GM12878 (cell line): ENCODE results near the gene TP73. TPM values are rescaled to one million over a fixed set of nuclear protein-coding genes. Genes with fewer than 3 reads are reported as not detected.

ENCODE experiments used
- ATAC-seq: fragments of 200-7000 bp; cut with Tn5 transposase; 3 replicates; pipeline ENCODE4 v1.9.1; 2020; ENCODE audit warnings: mild to moderate bottlenecking, moderate library complexity
- BruUV-seq: library from RNA; stranded (reverse); fragments of 400-500 nt; replicated peaks from 2 replicates; lab custom pipeline; 2021; lab: Mats Ljungman, UMichigan
- CTCF ChIA-PET: fragments of 300-600 bp; sonication (Branson Sonifier 250); formaldehyde crosslinking; extraction: SDS; loops from one replicate; lab custom pipeline; 2021; ENCODE audit warnings: inconsistent platforms; lab: Yijun Ruan, JAX
- POLR2A ChIA-PET: fragments of 350-600 bp; formaldehyde crosslinking; extraction: SDS; loops from one replicate; lab custom pipeline; 2021; ENCODE audit warnings: inconsistent platforms; lab: Charles Lee
- RAD21 ChIA-PET: fragments of 300-600 bp; sonication (Branson Sonifier 250); formaldehyde crosslinking; loops from one replicate; lab custom pipeline; 2023; ENCODE audit warnings: antibody characterized with exemption; ENCODE audit not compliant: unreplicated experiment; lab: Charles Lee
- SMC1A ChIA-PET: fragments of 300-600 bp; sonication (Branson Sonifier 250); formaldehyde crosslinking; loops from one replicate; lab custom pipeline; 2023; ENCODE audit not compliant: unreplicated experiment, uncharacterized antibody; lab: Charles Lee
- DNase-seq: peaks from one replicate; pipeline ENCODE4 v3.0.0-alpha.2; 2011; ENCODE audit warnings: low read depth, low spot score
- FAIRE-seq: peaks from 3 replicates; lab custom pipeline; 2011; peaks lifted over from hg19 to GRCh38; lab: Jason Lieb, UNC
- H2AFZ ChIP-seq: 2 replicates; pipeline ENCODE4 v1.6.0; 2011; ENCODE audit warnings: low read depth, low read length, control low read depth; ENCODE audit not compliant: control insufficient read depth
- H3K27ac ChIP-seq: 2 replicates; pipeline ENCODE4 v1.5.1; 2011; ENCODE audit warnings: control low read depth; ENCODE audit not compliant: control insufficient read depth, insufficient read depth
- H3K27me3 ChIP-seq, 2 experiments: replicated peaks in 1 of 2; 2 replicates each; pipeline versions ENCODE4 v1.6.0 to v1.6.1; 2011; ENCODE audit warnings: low read length in 1 of 2; ENCODE audit not compliant: control insufficient read depth in 2 of 2, insufficient read depth in 2 of 2
- H3K36me3 ChIP-seq, 2 experiments: 2 replicates each; pipeline ENCODE4 v1.5.1; 2011; ENCODE audit warnings: low read length in 1 of 2; ENCODE audit not compliant: control insufficient read depth in 2 of 2, insufficient read depth in 2 of 2
- H3K4me1 ChIP-seq: 2 replicates; pipeline ENCODE4 v1.6.1; 2011; ENCODE audit warnings: mild to moderate bottlenecking, low read length, moderate library complexity, mixed read lengths; ENCODE audit not compliant: control insufficient read depth, insufficient read depth
- H3K4me2 ChIP-seq: 2 replicates; pipeline ENCODE4 v1.6.0; 2011; ENCODE audit warnings: control low read depth; ENCODE audit not compliant: control insufficient read depth, insufficient read depth
- H3K4me3 ChIP-seq: fragments of 200-600 bp; sonication (generic); 2 replicates; pipeline ENCODE4 v1.5.1; 2016
- H3K79me2 ChIP-seq: 2 replicates; pipeline ENCODE4 v1.6.0; 2011; ENCODE audit warnings: low read length; ENCODE audit not compliant: control insufficient read depth, insufficient read depth
- H3K9ac ChIP-seq: 2 replicates; pipeline ENCODE4 v1.8.0; 2011; ENCODE audit warnings: low read length, control low read depth, mixed read lengths; ENCODE audit not compliant: control insufficient read depth, insufficient read depth
- H3K9me3 ChIP-seq: replicated peaks from 3 replicates; pipeline ENCODE4 v1.5.1; 2011; ENCODE audit warnings: mild to moderate bottlenecking, low read length; ENCODE audit not compliant: control insufficient read depth, insufficient read depth
- H4K20me1 ChIP-seq: 2 replicates; pipeline ENCODE4 v1.6.0; 2011; ENCODE audit not compliant: control insufficient read depth, insufficient read depth
- CHD2 ChIP-seq: IDR thresholded peaks from 2 replicates; pipeline ENCODE4 v1.6.1; 2011; ENCODE audit warnings: low read depth, low read length, improper control_type of control experiment, borderline replicate concordance
- CUX1 ChIP-seq: IDR thresholded peaks from 2 replicates; pipeline ENCODE4 v1.6.1; 2012; ENCODE audit warnings: improper control_type of control experiment, low read depth, low read length; ENCODE audit not compliant: insufficient replicate concordance
- IRF3 ChIP-seq: fragments of 450-650 bp; IDR thresholded peaks from 2 replicates; pipeline ENCODE4 v1.6.1; 2014; ENCODE audit warnings: mild to moderate bottlenecking
- IRF4 ChIP-seq: IDR thresholded peaks from 2 replicates; pipeline ENCODE4 v1.6.1; 2011; ENCODE audit warnings: low read depth, low read length
- KLF5 ChIP-seq: fragments of 450-650 bp; IDR thresholded peaks from 2 replicates; pipeline ENCODE4 v1.6.1; 2014; ENCODE audit warnings: mild to moderate bottlenecking; ENCODE audit not compliant: partially characterized antibody
- NFYA ChIP-seq: IDR thresholded peaks from 2 replicates; pipeline ENCODE4 v1.6.1; 2011; ENCODE audit warnings: low read depth, mild to moderate bottlenecking, low read length, improper control_type of control experiment, borderline replicate concordance
- PML ChIP-seq: IDR thresholded peaks from 2 replicates; pipeline ENCODE4 v1.6.1; 2012; ENCODE audit warnings: low read length, inconsistent platforms
- POLR2AphosphoS5 ChIP-seq: IDR thresholded peaks from 2 replicates; pipeline ENCODE4 v1.6.1; 2011; ENCODE audit warnings: mild to moderate bottlenecking, low read length, inconsistent platforms
- RUNX3 ChIP-seq: IDR thresholded peaks from 2 replicates; pipeline ENCODE4 v1.6.1; 2012; ENCODE audit warnings: low read length, inconsistent platforms
- SP1 ChIP-seq: IDR thresholded peaks from one replicate; pipeline ENCODE4 v1.6.1; 2011; ENCODE audit warnings: low read depth, low read length
- SRF ChIP-seq, 2 experiments: IDR thresholded peaks; 2 replicates each; pipeline ENCODE4 v1.6.1; 2011; ENCODE audit warnings: low read depth in 2 of 2, low read length in 2 of 2, mild to moderate bottlenecking in 1 of 2, moderate library complexity in 1 of 2
- ZSCAN29 ChIP-seq: fragments of 450-650 bp; IDR thresholded peaks from 2 replicates; pipeline ENCODE4 v1.6.1; 2017; ENCODE audit warnings: mild to moderate bottlenecking, moderate library complexity
- ZZZ3 ChIP-seq: IDR thresholded peaks from 2 replicates; pipeline ENCODE4 v1.6.1; 2011; ENCODE audit warnings: low read depth; ENCODE audit not compliant: control insufficient read depth, insufficient read length
- WGBS: methylation state at CpG from one replicate; pipeline ENCODE4 v1.1.6; 2016; ENCODE audit warnings: low lambda C conversion rate; ENCODE audit not compliant: insufficient replicate concordance, insufficient coverage; ENCODE audit errors: missing lambda C conversion rate; 5-methylcytosine and 5-hydroxymethylcytosine counted together
- in situ Hi-C: fragments of 300-500 bp; cut with MboI; formaldehyde crosslinking; loops from 9 replicates; pipeline ENCODE4 v1.14.3; 2018; ENCODE audit warnings: mixed read lengths
- intact Hi-C: fragments of 100-400 bp; cut with micrococcal nuclease; formaldehyde crosslinking; loops from one replicate; pipeline ENCODE4 v1.14.2; 2022; ENCODE audit not compliant: unreplicated experiment
- polyA plus RNA-seq, 11 experiments: library from polyadenylated mRNA; depleted of rRNA in 4 of 11; unstranded in 6 of 11; stranded (reverse) in 5 of 11; fragments of >200 nt; fragmentation: Nextera tagmentation in 4 of 11; fragmentation: Illumina TruSeq in 1 of 11; extraction: Ambion mirVana in 4 of 11; extraction: Trizol in 1 of 11; gene quantifications; 1 replicate in 1 of 11; 2 replicates in 10 of 11; pipeline versions ENCODE4 v1.2.1 to v1.2.3, GENCODE V29; 2011 to 2016; ENCODE audit warnings: inconsistent platforms in 2 of 11, missing spikeins in 2 of 11, low read depth in 1 of 11
- total RNA-seq, 4 experiments: library from RNA; depleted of rRNA in 3 of 4; stranded (reverse); fragments of >200 nt in 3 of 4; fragmentation: Illumina TruSeq in 1 of 4; extraction: Trizol in 1 of 4; gene quantifications; 2 replicates each; pipeline versions ENCODE4 v1.2.1 to v1.2.3, GENCODE V29; 2013 to 2021
- TF ChIP-seq, protein P1 (sequence below): fragments of 450-650 bp; IDR thresholded peaks from 2 replicates; pipeline ENCODE4 v1.6.1; 2017; ENCODE audit warnings: mild to moderate bottlenecking, low read depth, inconsistent platforms; ENCODE audit not compliant: poor library complexity, severe bottlenecking
- TF ChIP-seq, protein P2 (sequence below): IDR thresholded peaks from 2 replicates; pipeline ENCODE4 v1.6.1; 2011; ENCODE audit warnings: borderline replicate concordance, low read depth, mild to moderate bottlenecking, moderate library complexity, mixed read lengths, low read length; ENCODE audit not compliant: insufficient read depth; ENCODE audit errors: extremely low read length

TP73 gene
- total and polyA plus RNA-seq, 10 of the 15 experiments (the other 5 are each of a cell fraction or from before 2014, with no cell fraction given): 0.08 to 54.2 (median 14.9) TPM

GRCh38 chr1:3610527-3611169, 41.7 kb upstream of the TP73 start:
- no peaks in the 10 kb centered on the region for H4K20me1 ChIP-seq
- H3K27me3 ChIP-seq: peaks cover 2 to 8% of the 10 kb centered on the region in 2 experiments; a peak in 3 of 4 replicates
- SMC1A ChIA-PET: no interaction called here
- H3K4me3 ChIP-seq: no peak overlapping the region
- intact Hi-C loops: no loop called here
- no peak for DNase-seq
- WGBS: under 1% methylated on average over 21 of the region's 27 CpGs
- no peak for ATAC-seq
- H3K9me3 ChIP-seq: no peaks in the 10 kb centered on the region
- CTCF ChIA-PET: no interaction called here
- POLR2A ChIA-PET: no interaction called here
- no peak for FAIRE-seq
- no peaks in the 10 kb centered on the region for H3K36me3 ChIP-seq
- no peaks in the 10 kb centered on the region for H3K4me1 ChIP-seq
- RAD21 ChIA-PET: no interaction called here
- no peak overlapping the region for H3K9ac ChIP-seq
- H2AFZ ChIP-seq: no peak overlapping the region
- no peak overlapping the region for H3K4me2 ChIP-seq
- in situ Hi-C loops: no loop called here
- H3K27ac ChIP-seq: no peak overlapping the region
- no peaks in the 10 kb centered on the region for H3K79me2 ChIP-seq
- BruUV-seq: no TSS peak
- no peak for TF ChIP-seq SRF (IDR thresholded peaks at IDR 0.05; ENCODE audit: low read depth in 2 of 2, low read length in 2 of 2)
- no peak for TF ChIP-seq POLR2AphosphoS5
- no peak for TF ChIP-seq PML
- no peak for TF ChIP-seq KLF5
- no peak for TF ChIP-seq ZZZ3
- TF ChIP-seq IRF4: no peak
- no peak for TF ChIP-seq CUX1
- TF ChIP-seq CHD2: no peak
- TF ChIP-seq, protein P1, sequence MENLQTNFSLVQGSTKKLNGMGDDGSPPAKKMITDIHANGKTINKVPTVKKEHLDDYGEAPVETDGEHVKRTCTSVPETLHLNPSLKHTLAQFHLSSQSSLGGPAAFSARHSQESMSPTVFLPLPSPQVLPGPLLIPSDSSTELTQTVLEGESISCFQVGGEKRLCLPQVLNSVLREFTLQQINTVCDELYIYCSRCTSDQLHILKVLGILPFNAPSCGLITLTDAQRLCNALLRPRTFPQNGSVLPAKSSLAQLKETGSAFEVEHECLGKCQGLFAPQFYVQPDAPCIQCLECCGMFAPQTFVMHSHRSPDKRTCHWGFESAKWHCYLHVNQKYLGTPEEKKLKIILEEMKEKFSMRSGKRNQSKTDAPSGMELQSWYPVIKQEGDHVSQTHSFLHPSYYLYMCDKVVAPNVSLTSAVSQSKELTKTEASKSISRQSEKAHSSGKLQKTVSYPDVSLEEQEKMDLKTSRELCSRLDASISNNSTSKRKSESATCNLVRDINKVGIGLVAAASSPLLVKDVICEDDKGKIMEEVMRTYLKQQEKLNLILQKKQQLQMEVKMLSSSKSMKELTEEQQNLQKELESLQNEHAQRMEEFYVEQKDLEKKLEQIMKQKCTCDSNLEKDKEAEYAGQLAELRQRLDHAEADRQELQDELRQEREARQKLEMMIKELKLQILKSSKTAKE: no peak
- no peak for TF ChIP-seq NFYA
- no peak for TF ChIP-seq SP1
- no peak for TF ChIP-seq ZSCAN29
- TF ChIP-seq, protein P2, sequence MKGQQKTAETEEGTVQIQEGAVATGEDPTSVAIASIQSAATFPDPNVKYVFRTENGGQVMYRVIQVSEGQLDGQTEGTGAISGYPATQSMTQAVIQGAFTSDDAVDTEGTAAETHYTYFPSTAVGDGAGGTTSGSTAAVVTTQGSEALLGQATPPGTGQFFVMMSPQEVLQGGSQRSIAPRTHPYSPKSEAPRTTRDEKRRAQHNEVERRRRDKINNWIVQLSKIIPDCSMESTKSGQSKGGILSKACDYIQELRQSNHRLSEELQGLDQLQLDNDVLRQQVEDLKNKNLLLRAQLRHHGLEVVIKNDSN: no peak
- no peak for TF ChIP-seq RUNX3
- no peak for TF ChIP-seq IRF3
